HepG2 (cell line): Measurements from ENCODE around the gene ZSWIM6. TPM values are rescaled to one million over a fixed set of nuclear protein-coding genes. Genes with fewer than 3 reads are reported as not detected.

Experiments used
- ATAC-seq: fragments of 200-7000 bp; cut with Tn5 transposase; 3 replicates; pipeline ENCODE4 v1.9.1; 2020; ENCODE audit warnings: mild to moderate bottlenecking, moderate library complexity
- BruUV-seq: library from RNA; stranded (reverse); fragments of 400-500 nt; replicated peaks from 2 replicates; lab custom pipeline; 2021; lab: Mats Ljungman, UMichigan
- CTCF ChIA-PET: fragments of 300-600 bp; formaldehyde crosslinking; extraction: SDS; loops from one replicate; lab custom pipeline; 2021; ENCODE audit warnings: low total read pairs, inconsistent platforms, low intra/inter-chr PET ratio; lab: Yijun Ruan, JAX
- POLR2A ChIA-PET: fragments of 350-600 bp; sonication (Branson Sonifier 250); formaldehyde crosslinking; loops from one replicate; lab custom pipeline; 2020; ENCODE audit warnings: antibody characterized with exemption, inconsistent platforms; lab: Yijun Ruan, JAX
- DNase-seq: peaks from one replicate; pipeline ENCODE4 v3.0.0-alpha.2; 2015; ENCODE audit warnings: low spot score
- FAIRE-seq: peaks from 3 replicates; lab custom pipeline; 2011; peaks lifted over from hg19 to GRCh38; lab: Jason Lieb, UNC
- H2AFZ ChIP-seq: one replicate; pipeline ENCODE4 v1.6.1; 2011; ENCODE audit warnings: low read length, inconsistent platforms
- H3K27ac ChIP-seq: fragments of 300-600 bp; 3 replicates; pipeline ENCODE4 v1.8.0; 2011; ENCODE audit warnings: mixed run types, mild to moderate bottlenecking, mixed read lengths, low read length, inconsistent platforms; ENCODE audit not compliant: insufficient read depth; ENCODE audit errors: extremely low read length
- H3K27me3 ChIP-seq, 2 experiments: fragments of 200-600 bp in 1 of 2; 2 replicates in 1 of 2; 3 replicates in 1 of 2; pipeline versions ENCODE4 v1.6.0 to v1.8.0; 2011; ENCODE audit warnings: low read length in 2 of 2, mild to moderate bottlenecking in 2 of 2, moderate library complexity in 2 of 2, inconsistent platforms in 1 of 2; ENCODE audit not compliant: insufficient read depth in 2 of 2, control insufficient read depth in 1 of 2
- H3K36me3 ChIP-seq, 2 experiments: fragments of 200-600 bp in 1 of 2; replicated peaks in 1 of 2; 2 replicates in 1 of 2; 3 replicates in 1 of 2; pipeline versions ENCODE4 v1.5.1 to v1.8.0; 2011; ENCODE audit warnings: low read length in 2 of 2, inconsistent platforms in 1 of 2; ENCODE audit not compliant: insufficient read depth in 2 of 2, control insufficient read depth in 1 of 2
- H3K4me1 ChIP-seq: 2 replicates; pipeline ENCODE4 v1.5.1; 2012; ENCODE audit warnings: low read length, inconsistent platforms; ENCODE audit not compliant: insufficient read depth
- H3K4me2 ChIP-seq: 2 replicates; pipeline ENCODE4 v1.6.0; 2011; ENCODE audit warnings: low read depth, low read length, inconsistent platforms
- H3K4me3 ChIP-seq, 3 experiments: fragments of 200-600 bp in 1 of 3; sonication (generic), shearing (Covaris generic) in 1 of 3; replicated peaks in 1 of 3; 2 replicates each; pipeline ENCODE4 v1.5.1; 2011 to 2016; ENCODE audit warnings: low read length in 3 of 3, inconsistent platforms in 2 of 3, low read depth in 2 of 3, mild to moderate bottlenecking in 2 of 3, control low read depth in 1 of 3, mixed read lengths in 1 of 3; ENCODE audit not compliant: insufficient read depth in 1 of 3
- H3K79me2 ChIP-seq: one replicate; pipeline ENCODE4 v1.6.1; 2011; ENCODE audit warnings: low read length, inconsistent platforms; ENCODE audit not compliant: insufficient read depth
- H3K9ac ChIP-seq: 2 replicates; pipeline ENCODE4 v1.6.0; 2011; ENCODE audit warnings: mild to moderate bottlenecking, low read depth, low read length, inconsistent platforms; ENCODE audit not compliant: insufficient read depth
- H3K9me3 ChIP-seq: 2 replicates; pipeline ENCODE4 v1.5.1; 2012; ENCODE audit warnings: mild to moderate bottlenecking, low read length
- H4K20me1 ChIP-seq: 2 replicates; pipeline ENCODE4 v1.6.0; 2011; ENCODE audit warnings: inconsistent platforms, mild to moderate bottlenecking, low read length, moderate library complexity; ENCODE audit not compliant: insufficient read depth
- ARNT ChIP-seq: fragments of 450-650 bp; IDR thresholded peaks from 2 replicates; pipeline ENCODE4 v1.6.1; 2017
- IRF1 ChIP-seq: sonication (generic); formaldehyde crosslinking; IDR thresholded peaks from 2 replicates; pipeline ENCODE4 v1.4.0; 2020; ENCODE audit warnings: low read depth, mild to moderate bottlenecking, missing genetic modification reagents
- NFE2L1 ChIP-seq: sonication (generic); formaldehyde crosslinking; IDR thresholded peaks from 2 replicates; pipeline ENCODE4 v1.4.0; 2020; ENCODE audit warnings: missing genetic modification reagents, mild to moderate bottlenecking, borderline replicate concordance
- NR0B2 ChIP-seq: sonication (generic); formaldehyde crosslinking; IDR thresholded peaks from 2 replicates; pipeline ENCODE4 v1.4.0; 2020; ENCODE audit warnings: mild to moderate bottlenecking, missing genetic modification reagents
- PHF20 ChIP-seq: sonication (generic); formaldehyde crosslinking; IDR thresholded peaks from 2 replicates; pipeline ENCODE4 v1.5.0; 2020; ENCODE audit warnings: mild to moderate bottlenecking, missing genetic modification reagents
- SUZ12 ChIP-seq: fragments of 150-350 bp; IDR thresholded peaks from 2 replicates; pipeline ENCODE4 v1.6.1; 2014; ENCODE audit warnings: low read depth, low read length
- ZBTB46 ChIP-seq: sonication (generic); formaldehyde crosslinking; IDR thresholded peaks from 2 replicates; pipeline ENCODE4 v1.4.0; 2020; ENCODE audit warnings: mild to moderate bottlenecking, missing genetic modification reagents, borderline replicate concordance
- ZNF83 ChIP-seq: sonication (generic); formaldehyde crosslinking; IDR thresholded peaks from 2 replicates; pipeline ENCODE4 v1.4.0; 2020; ENCODE audit warnings: missing genetic modification reagents, mild to moderate bottlenecking, borderline replicate concordance
- ZSCAN29 ChIP-seq: sonication (generic); formaldehyde crosslinking; conservative IDR thresholded peaks from 2 replicates; pipeline ENCODE4 v1.4.0; 2020; ENCODE audit warnings: mild to moderate bottlenecking, missing genetic modification reagents
- WGBS: methylation state at CpG from one replicate; pipeline ENCODE4 v1.1.6; 2017; ENCODE audit warnings: low lambda C conversion rate; 5-methylcytosine and 5-hydroxymethylcytosine counted together
- in situ Hi-C: cut with HindIII; loops from 2 replicates; pipeline ENCODE4 v1.10.0; 2017; ENCODE audit warnings: low pct_unique_long_range_greater_than_20kb; ENCODE audit not compliant: extremely low pct_ligation_motif_present
- intact Hi-C: fragments of 100-400 bp; cut with micrococcal nuclease; formaldehyde crosslinking; loops from one replicate; pipeline ENCODE4 v1.10.0; 2022; ENCODE audit not compliant: unreplicated experiment
- polyA plus RNA-seq, 8 experiments: library from polyadenylated mRNA; depleted of rRNA in 3 of 8; stranded (reverse) in 7 of 8; unstranded in 1 of 8; fragments of >200 nt; fragmentation: Illumina TruSeq in 4 of 8; extraction: Trizol in 4 of 8; gene quantifications; 2 replicates each; pipeline versions ENCODE4 v1.2.1 to v1.2.3, GENCODE V29; 2011 to 2016; ENCODE audit warnings: low read depth in 4 of 8, missing spikeins in 1 of 8, mixed read lengths in 1 of 8; ENCODE audit not compliant: insufficient read depth in 1 of 8
- total RNA-seq, 5 experiments: library from RNA; depleted of rRNA; stranded (reverse); fragments of >200 nt; fragmentation: Illumina TruSeq; extraction: Trizol; gene quantifications; 2 replicates each; pipeline ENCODE4 v1.2.3, GENCODE V29; 2016; ENCODE audit warnings: low read depth in 1 of 5

The ZSWIM6 gene
- total and polyA plus RNA-seq, 2 of the 13 experiments (the other 11 are each of a cell fraction or from before 2014, with no cell fraction given): 0.82 to 1.9 TPM

- Histone ChIP-seq H2AFZ (no peak overlapping the region), H3K79me2 (no peaks in the 10 kb centered on the region), H3K4me2 (no peak overlapping the region), H3K27me3 (no peaks in the 10 kb centered on the region)
- ATAC-seq (no peak), FAIRE-seq (no peak)
- intact Hi-C loops (no loop called here), in situ Hi-C loops (no loop called here)
- WGBS: 57% methylated on average over 1 of the region's 1 CpG
- BruUV-seq: no TSS peak
- TF ChIP-seq ZNF83 (CRISPR knock-in tag) (no peak), NFE2L1 (no peak), IRF1 (CRISPR knock-in tag) (no peak), ZSCAN29 (CRISPR knock-in tag) (no peak), ARNT (no peak), SUZ12 (no peak), PHF20 (CRISPR knock-in tag) (no peak), NR0B2 (CRISPR knock-in tag) (no peak), ZBTB46 (CRISPR knock-in tag) (no peak)
- TF ChIP-seq, all 625 proteins: peak for 0
- Histone ChIP-seq H3K4me3 (no peak overlapping the region), H3K9ac (no peak overlapping the region), H3K36me3 (no peaks in the 10 kb centered on the region), H3K9me3 (no peaks in the 10 kb centered on the region), H4K20me1 (no peaks in the 10 kb centered on the region), H3K27ac (no peak overlapping the region), H3K4me1 (no peaks in the 10 kb centered on the region)
- ChIA-PET POLR2A (no interaction called here), CTCF (no interaction called here)
- no peak for DNase-seq
Observed at GRCh38 chr5:61417851-61418250, 85.8 kb downstream of the ZSWIM6 start.
